HepG2 (cell line): ENCODE measurements around the gene KCNIP4. TPM values are rescaled to one million over a fixed set of nuclear protein-coding genes. Genes with fewer than 3 reads are reported as not detected.

Experiments used
- ATAC-seq: fragments of 200-7000 bp; cut with Tn5 transposase; 3 replicates; pipeline ENCODE4 v1.9.1; 2020; ENCODE audit warnings: mild to moderate bottlenecking, moderate library complexity
- BruUV-seq: library from RNA; stranded (reverse); fragments of 400-500 nt; replicated peaks from 2 replicates; lab custom pipeline; 2021; lab: Mats Ljungman, UMichigan
- CTCF ChIA-PET: fragments of 300-600 bp; formaldehyde crosslinking; extraction: SDS; loops from one replicate; lab custom pipeline; 2021; ENCODE audit warnings: low total read pairs, inconsistent platforms, low intra/inter-chr PET ratio; lab: Yijun Ruan, JAX
- POLR2A ChIA-PET: fragments of 350-600 bp; sonication (Branson Sonifier 250); formaldehyde crosslinking; loops from one replicate; lab custom pipeline; 2020; ENCODE audit warnings: antibody characterized with exemption, inconsistent platforms; lab: Yijun Ruan, JAX
- DNase-seq: peaks from one replicate; pipeline ENCODE4 v3.0.0-alpha.2; 2015; ENCODE audit warnings: low spot score
- FAIRE-seq: peaks from 3 replicates; lab custom pipeline; 2011; peaks lifted over from hg19 to GRCh38; lab: Jason Lieb, UNC
- H2AFZ ChIP-seq: one replicate; pipeline ENCODE4 v1.6.1; 2011; ENCODE audit warnings: low read length, inconsistent platforms
- H3K27ac ChIP-seq: fragments of 300-600 bp; 3 replicates; pipeline ENCODE4 v1.8.0; 2011; ENCODE audit warnings: mixed run types, mild to moderate bottlenecking, mixed read lengths, low read length, inconsistent platforms; ENCODE audit not compliant: insufficient read depth; ENCODE audit errors: extremely low read length
- H3K27me3 ChIP-seq, 2 experiments: fragments of 200-600 bp in 1 of 2; 2 replicates in 1 of 2; 3 replicates in 1 of 2; pipeline versions ENCODE4 v1.6.0 to v1.8.0; 2011; ENCODE audit warnings: low read length in 2 of 2, mild to moderate bottlenecking in 2 of 2, moderate library complexity in 2 of 2, inconsistent platforms in 1 of 2; ENCODE audit not compliant: insufficient read depth in 2 of 2, control insufficient read depth in 1 of 2
- H3K36me3 ChIP-seq, 2 experiments: fragments of 200-600 bp in 1 of 2; replicated peaks in 1 of 2; 2 replicates in 1 of 2; 3 replicates in 1 of 2; pipeline versions ENCODE4 v1.5.1 to v1.8.0; 2011; ENCODE audit warnings: low read length in 2 of 2, inconsistent platforms in 1 of 2; ENCODE audit not compliant: insufficient read depth in 2 of 2, control insufficient read depth in 1 of 2
- H3K4me1 ChIP-seq: 2 replicates; pipeline ENCODE4 v1.5.1; 2012; ENCODE audit warnings: low read length, inconsistent platforms; ENCODE audit not compliant: insufficient read depth
- H3K4me2 ChIP-seq: 2 replicates; pipeline ENCODE4 v1.6.0; 2011; ENCODE audit warnings: low read depth, low read length, inconsistent platforms
- H3K4me3 ChIP-seq, 3 experiments: fragments of 200-600 bp in 1 of 3; sonication (generic), shearing (Covaris generic) in 1 of 3; replicated peaks in 1 of 3; 2 replicates each; pipeline ENCODE4 v1.5.1; 2011 to 2016; ENCODE audit warnings: low read length in 3 of 3, inconsistent platforms in 2 of 3, low read depth in 2 of 3, mild to moderate bottlenecking in 2 of 3, control low read depth in 1 of 3, mixed read lengths in 1 of 3; ENCODE audit not compliant: insufficient read depth in 1 of 3
- H3K79me2 ChIP-seq: one replicate; pipeline ENCODE4 v1.6.1; 2011; ENCODE audit warnings: low read length, inconsistent platforms; ENCODE audit not compliant: insufficient read depth
- H3K9ac ChIP-seq: 2 replicates; pipeline ENCODE4 v1.6.0; 2011; ENCODE audit warnings: mild to moderate bottlenecking, low read depth, low read length, inconsistent platforms; ENCODE audit not compliant: insufficient read depth
- H3K9me3 ChIP-seq: 2 replicates; pipeline ENCODE4 v1.5.1; 2012; ENCODE audit warnings: mild to moderate bottlenecking, low read length
- H4K20me1 ChIP-seq: 2 replicates; pipeline ENCODE4 v1.6.0; 2011; ENCODE audit warnings: inconsistent platforms, mild to moderate bottlenecking, low read length, moderate library complexity; ENCODE audit not compliant: insufficient read depth
- HIC2 ChIP-seq: sonication (generic); formaldehyde crosslinking; IDR thresholded peaks from 2 replicates; pipeline ENCODE4 v1.9.0; 2022; ENCODE audit warnings: low read depth, missing genetic modification reagents
- IRF1 ChIP-seq: sonication (generic); formaldehyde crosslinking; IDR thresholded peaks from 2 replicates; pipeline ENCODE4 v1.4.0; 2020; ENCODE audit warnings: low read depth, mild to moderate bottlenecking, missing genetic modification reagents
- MBNL3 ChIP-seq: fragments of 250-450 bp; sonication (Bioruptor Pico); conservative IDR thresholded peaks from 2 replicates; pipeline ENCODE4 v1.8.0; 2022; ENCODE audit warnings: mild to moderate bottlenecking, inconsistent platforms
- NR2F1 ChIP-seq, 2 experiments: fragments of 450-650 bp in 1 of 2; formaldehyde crosslinking in 1 of 2; IDR thresholded peaks; 2 replicates each; pipeline versions ENCODE4 v1.5.0 to v1.6.1; 2016 to 2020; ENCODE audit warnings: mild to moderate bottlenecking in 1 of 2, missing compliant biosample characterization in 1 of 2, missing genetic modification reagents in 1 of 2, moderate library complexity in 1 of 2
- PITX1 ChIP-seq: sonication (generic); formaldehyde crosslinking; IDR thresholded peaks from 2 replicates; pipeline ENCODE4 v1.5.1; 2020; ENCODE audit warnings: mild to moderate bottlenecking, missing genetic modification reagents
- REST ChIP-seq, 2 experiments: IDR thresholded peaks; 2 replicates each; pipeline ENCODE4 v1.6.1; 2011 to 2012; ENCODE audit warnings: low read length in 2 of 2, borderline replicate concordance in 1 of 2, low read depth in 1 of 2, mild to moderate bottlenecking in 1 of 2, moderate library complexity in 1 of 2
- ZHX1 ChIP-seq: sonication (generic); formaldehyde crosslinking; IDR thresholded peaks from 2 replicates; pipeline ENCODE4 v1.8.1; 2022; ENCODE audit warnings: low read depth, mild to moderate bottlenecking, missing genetic modification reagents
- ZNF550 ChIP-seq: sonication (generic); formaldehyde crosslinking; IDR thresholded peaks from 2 replicates; pipeline ENCODE4 v1.4.0; 2020; ENCODE audit warnings: mild to moderate bottlenecking, missing genetic modification reagents, borderline replicate concordance
- ZNF644 ChIP-seq: IDR thresholded peaks from 2 replicates; pipeline ENCODE4 v1.6.1; 2016; ENCODE audit warnings: low read depth
- ZNF746 ChIP-seq: sonication (generic); formaldehyde crosslinking; IDR thresholded peaks from 2 replicates; pipeline ENCODE4 v1.8.0; 2022; ENCODE audit warnings: mild to moderate bottlenecking, missing genetic modification reagents
- in situ Hi-C: cut with HindIII; loops from 2 replicates; pipeline ENCODE4 v1.10.0; 2017; ENCODE audit warnings: low pct_unique_long_range_greater_than_20kb; ENCODE audit not compliant: extremely low pct_ligation_motif_present
- intact Hi-C: fragments of 100-400 bp; cut with micrococcal nuclease; formaldehyde crosslinking; loops from one replicate; pipeline ENCODE4 v1.10.0; 2022; ENCODE audit not compliant: unreplicated experiment
- polyA plus RNA-seq, 8 experiments: library from polyadenylated mRNA; depleted of rRNA in 3 of 8; stranded (reverse) in 7 of 8; unstranded in 1 of 8; fragments of >200 nt; fragmentation: Illumina TruSeq in 4 of 8; extraction: Trizol in 4 of 8; gene quantifications; 2 replicates each; pipeline versions ENCODE4 v1.2.1 to v1.2.3, GENCODE V29; 2011 to 2016; ENCODE audit warnings: low read depth in 4 of 8, missing spikeins in 1 of 8, mixed read lengths in 1 of 8; ENCODE audit not compliant: insufficient read depth in 1 of 8
- total RNA-seq, 5 experiments: library from RNA; depleted of rRNA; stranded (reverse); fragments of >200 nt; fragmentation: Illumina TruSeq; extraction: Trizol; gene quantifications; 2 replicates each; pipeline ENCODE4 v1.2.3, GENCODE V29; 2016; ENCODE audit warnings: low read depth in 1 of 5
- TF ChIP-seq, protein P1 (sequence below): sonication (generic); formaldehyde crosslinking; conservative IDR thresholded peaks from 2 replicates; pipeline ENCODE4 v1.5.0; 2020; ENCODE audit warnings: missing genetic modification reagents

The KCNIP4 gene
- total and polyA plus RNA-seq, 2 of the 13 experiments (the other 11 are each of a cell fraction or from before 2014, with no cell fraction given), result 0.09 TPM; not detected in 1

DNA sequence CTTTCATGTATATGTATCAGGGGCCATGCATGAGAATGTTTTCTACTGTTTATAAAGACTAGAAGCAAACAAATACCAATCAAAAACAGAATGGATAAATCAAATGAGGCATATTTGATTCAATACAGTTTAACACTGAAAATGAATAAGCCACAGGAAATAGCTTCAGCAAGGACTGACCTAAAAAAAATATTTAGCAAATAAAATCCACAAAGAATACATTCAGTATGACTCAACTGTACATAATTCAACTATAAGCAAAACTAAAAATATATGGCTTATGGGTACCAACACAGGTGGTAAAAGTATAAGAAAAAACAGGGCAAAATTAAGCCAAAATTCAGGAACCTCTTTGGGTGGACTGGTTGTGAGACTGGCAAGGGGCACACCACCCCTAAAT is 112.9 kb downstream of the KCNIP4 start:
- H3K27me3 ChIP-seq, result no peaks in the 10 kb centered on the region
- no peak for ATAC-seq
- POLR2A ChIA-PET, result no interaction called here
- FAIRE-seq, result no peak
- no peak overlapping the region for H3K27ac ChIP-seq
- TF ChIP-seq ZNF644 (CRISPR knock-in tag), result no peak
- no peak for TF ChIP-seq ZNF746 (CRISPR knock-in tag)
- TF ChIP-seq PITX1, result no peak
- no peak for TF ChIP-seq REST (IDR thresholded peaks at IDR 0.05; ENCODE audit: borderline replicate concordance in 1 of 2, low read depth in 1 of 2, low read length in 2 of 2)
- no peak for TF ChIP-seq NR2F1 (CRISPR knock-in tag; IDR thresholded peaks at IDR 0.05)
- no peak for TF ChIP-seq MBNL3 (CRISPR knock-in tag)
- TF ChIP-seq ZNF550, result no peak
- no peak for TF ChIP-seq HIC2 (CRISPR knock-in tag)
- no peak for TF ChIP-seq ZHX1
- TF ChIP-seq, protein P1, sequence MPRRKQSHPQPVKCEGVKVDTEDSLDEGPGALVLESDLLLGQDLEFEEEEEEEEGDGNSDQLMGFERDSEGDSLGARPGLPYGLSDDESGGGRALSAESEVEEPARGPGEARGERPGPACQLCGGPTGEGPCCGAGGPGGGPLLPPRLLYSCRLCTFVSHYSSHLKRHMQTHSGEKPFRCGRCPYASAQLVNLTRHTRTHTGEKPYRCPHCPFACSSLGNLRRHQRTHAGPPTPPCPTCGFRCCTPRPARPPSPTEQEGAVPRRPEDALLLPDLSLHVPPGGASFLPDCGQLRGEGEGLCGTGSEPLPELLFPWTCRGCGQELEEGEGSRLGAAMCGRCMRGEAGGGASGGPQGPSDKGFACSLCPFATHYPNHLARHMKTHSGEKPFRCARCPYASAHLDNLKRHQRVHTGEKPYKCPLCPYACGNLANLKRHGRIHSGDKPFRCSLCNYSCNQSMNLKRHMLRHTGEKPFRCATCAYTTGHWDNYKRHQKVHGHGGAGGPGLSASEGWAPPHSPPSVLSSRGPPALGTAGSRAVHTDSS, result no peak
- no peak for TF ChIP-seq IRF1 (CRISPR knock-in tag)
- TF ChIP-seq, all 625 proteins: peak for 0
- DNase-seq, result no peak
- Histone ChIP-seq H3K4me1 (no peaks in the 10 kb centered on the region), H4K20me1 (no peaks in the 10 kb centered on the region), H3K4me3 (no peak overlapping the region), H3K9ac (no peak overlapping the region), H3K4me2 (no peak overlapping the region), H2AFZ (no peak overlapping the region), H3K79me2 (no peaks in the 10 kb centered on the region), H3K36me3 (no peaks in the 10 kb centered on the region), H3K9me3 (no peaks in the 10 kb centered on the region)
- no TSS peak for BruUV-seq
- intact Hi-C loops (no loop called here), in situ Hi-C loops (no loop called here)
- CTCF ChIA-PET, result no interaction called here
